Endothelial cell of umbilical vein (primary cell): Measurements from ENCODE around the gene GNPDA1. TPM values are rescaled to one million over a fixed set of nuclear protein-coding genes. Genes with fewer than 3 reads are reported as not detected.

Source experiments
- BruUV-seq: library from RNA; stranded (reverse); fragments of 400-500 nt; replicated peaks from 2 replicates; lab custom pipeline; 2021; lab: Mats Ljungman, UMichigan
- CTCF ChIA-PET: fragments of 300-600, 350-600 bp; sonication (Branson Sonifier 250); formaldehyde crosslinking; loops from one replicate; lab custom pipeline; 2021; ENCODE audit warnings: antibody characterized with exemption, inconsistent platforms; lab: Charles Lee
- POLR2A ChIA-PET: fragments of 300-600, 350-600 bp; sonication (Branson Sonifier 250); formaldehyde crosslinking; loops from one replicate; lab custom pipeline; 2021; ENCODE audit warnings: antibody characterized with exemption, inconsistent platforms; lab: Charles Lee
- DNase-seq: peaks from one replicate; pipeline ENCODE4 v3.0.0-alpha.2; 2011; ENCODE audit warnings: low read depth, low spot score
- FAIRE-seq: peaks from 2 replicates; lab custom pipeline; 2011; peaks lifted over from hg19 to GRCh38; lab: Jason Lieb, UNC
- H2AFZ ChIP-seq: 2 replicates; pipeline ENCODE4 v1.6.0; 2012; ENCODE audit warnings: low read depth, low read length, control low read depth, inconsistent platforms
- H3K27ac ChIP-seq: 2 replicates; pipeline ENCODE4 v1.5.1; 2011; ENCODE audit warnings: low read depth, mild to moderate bottlenecking, control low read depth, low read length, moderate library complexity; ENCODE audit not compliant: insufficient read depth
- H3K27me3 ChIP-seq, 2 experiments: 2 replicates each; pipeline versions ENCODE4 v1.6.0 to v1.6.1; 2011; ENCODE audit warnings: low read length in 2 of 2, mixed read lengths in 1 of 2; ENCODE audit not compliant: control insufficient read depth in 2 of 2, insufficient read depth in 2 of 2
- H3K36me3 ChIP-seq, 2 experiments: 2 replicates in 1 of 2; 3 replicates in 1 of 2; pipeline ENCODE4 v1.5.1; 2011; ENCODE audit warnings: low read length in 2 of 2, mild to moderate bottlenecking in 1 of 2, moderate library complexity in 1 of 2; ENCODE audit not compliant: control insufficient read depth in 2 of 2, insufficient read depth in 2 of 2; ENCODE audit errors: extremely low read depth in 1 of 2
- H3K4me1 ChIP-seq: 3 replicates; pipeline ENCODE4 v1.5.1; 2011; ENCODE audit warnings: mild to moderate bottlenecking, low read length; ENCODE audit not compliant: control insufficient read depth, insufficient read depth; ENCODE audit errors: extremely low read depth
- H3K4me2 ChIP-seq: 2 replicates; pipeline ENCODE4 v1.6.1; 2011; ENCODE audit warnings: low read length, control low read depth, mixed read lengths; ENCODE audit not compliant: insufficient read depth
- H3K4me3 ChIP-seq, 3 experiments: fragments of 200-600 bp in 1 of 3; sonication (generic), shearing (Covaris generic) in 1 of 3; replicated peaks in 1 of 3; 2 replicates each; pipeline ENCODE4 v1.5.1; 2011 to 2016; ENCODE audit warnings: control low read depth in 3 of 3, low read length in 3 of 3, mild to moderate bottlenecking in 2 of 3, inconsistent platforms in 1 of 3, low read depth in 1 of 3, moderate library complexity in 1 of 3; ENCODE audit not compliant: insufficient read depth in 1 of 3
- H3K79me2 ChIP-seq: 2 replicates; pipeline ENCODE4 v1.6.0; 2012; ENCODE audit warnings: low read length, inconsistent platforms; ENCODE audit not compliant: control insufficient read depth, insufficient read depth
- H3K9ac ChIP-seq: replicated peaks from 2 replicates; pipeline ENCODE3; 2011; ENCODE audit warnings: low read length, control low read depth; ENCODE audit not compliant: insufficient read depth; ENCODE audit errors: extremely low read depth
- H3K9me1 ChIP-seq: replicated peaks from 3 replicates; pipeline ENCODE4 v1.6.0; 2011; ENCODE audit warnings: mild to moderate bottlenecking, low read length; ENCODE audit not compliant: control insufficient read depth, insufficient read depth; ENCODE audit errors: extremely low read depth
- H3K9me3 ChIP-seq: replicated peaks from 2 replicates; pipeline ENCODE4 v1.5.1; 2012; ENCODE audit warnings: low read length, inconsistent platforms; ENCODE audit not compliant: control insufficient read depth, insufficient read depth
- H4K20me1 ChIP-seq: replicated peaks from 2 replicates; pipeline ENCODE3; 2011; ENCODE audit warnings: mild to moderate bottlenecking, low read length; ENCODE audit not compliant: control insufficient read depth, insufficient read depth; ENCODE audit errors: extremely low read depth
- CTCF ChIP-seq, 2 donors: IDR thresholded peaks; 1 replicate in 1 of 2; 2 replicates in 1 of 2; pipeline ENCODE4 v1.5.1; 2011; ENCODE audit warnings: low read length in 2 of 2, mild to moderate bottlenecking in 2 of 2, moderate library complexity in 2 of 2, control low read depth in 1 of 2, inconsistent platforms in 1 of 2, low read depth in 1 of 2; ENCODE audit not compliant: insufficient read depth in 1 of 2; ENCODE audit errors: extremely low read depth in 1 of 2
- EZH2 ChIP-seq: IDR thresholded peaks from 2 replicates; pipeline ENCODE4 v1.6.1; 2012; ENCODE audit warnings: borderline replicate concordance, low read depth, mild to moderate bottlenecking, moderate library complexity, low read length, inconsistent platforms; ENCODE audit not compliant: severe bottlenecking
- GATA2 ChIP-seq: IDR thresholded peaks from 2 replicates; pipeline ENCODE4 v1.7.0; 2011; ENCODE audit warnings: low read depth, mild to moderate bottlenecking, moderate library complexity, mixed read lengths, low read length; ENCODE audit not compliant: insufficient read length, insufficient read depth
- JUN ChIP-seq: IDR thresholded peaks from 2 replicates; pipeline ENCODE4 v1.6.1; 2011; ENCODE audit warnings: borderline replicate concordance, low read depth; ENCODE audit not compliant: insufficient read length, insufficient read depth
- MAX ChIP-seq: IDR thresholded peaks from 2 replicates; pipeline ENCODE4 v1.6.1; 2011; ENCODE audit not compliant: insufficient read depth, insufficient read length
- MYC ChIP-seq: IDR thresholded peaks from one replicate; pipeline ENCODE4 v1.6.1; 2011; ENCODE audit warnings: mild to moderate bottlenecking, low read depth, low read length
- POLR2A ChIP-seq: IDR thresholded peaks from 2 replicates; pipeline ENCODE4 v1.6.1; 2012; ENCODE audit warnings: low read depth, mild to moderate bottlenecking, control low read depth, low read length
- POLR2AphosphoS5 ChIP-seq: IDR thresholded peaks from 2 replicates; pipeline ENCODE4 v1.6.1; 2012; ENCODE audit warnings: low read depth, mild to moderate bottlenecking, control low read depth, low read length, moderate library complexity; ENCODE audit not compliant: insufficient read depth
- dilution Hi-C: fragments of 300-500 bp; cut with MboI; formaldehyde crosslinking; loops from one replicate; pipeline ENCODE4 v1.15.0; 2019; ENCODE audit warnings: low sequenced_read_pairs; ENCODE audit not compliant: extremely low pct_ligation_motif_present
- intact Hi-C: fragments of 100-400 bp; cut with micrococcal nuclease; formaldehyde crosslinking; loops from one replicate; pipeline ENCODE4 v1.10.0; 2022
- polyA plus RNA-seq, 4 experiments: library from polyadenylated mRNA; depleted of rRNA in 3 of 4; stranded (reverse) in 3 of 4; unstranded in 1 of 4; fragments of >200 nt; gene quantifications; 2 replicates each; pipeline versions ENCODE4 v1.2.1 to v1.2.3, GENCODE V29; 2011 to 2012; ENCODE audit warnings: missing spikeins in 1 of 4
- total RNA-seq: library from RNA; stranded (reverse); gene quantifications from 2 replicates; pipeline ENCODE4 v1.2.3, GENCODE V29; 2021

Gene GNPDA1
- total and polyA plus RNA-seq, 2 donors (not counting 3 experiments of a cell fraction or from before 2014, with no cell fraction given) = 22.5 to 49.3 TPM

- H3K79me2 ChIP-seq = no peaks in the 10 kb centered on the region
- no peaks in the 10 kb centered on the region for H4K20me1 ChIP-seq
- DNase-seq = no peak
- POLR2A ChIA-PET = no interaction called here
- H3K27ac ChIP-seq = no peak overlapping the region
- H3K4me3 ChIP-seq = no peak overlapping the region
- BruUV-seq = no TSS peak
- no peaks in the 10 kb centered on the region for H3K36me3 ChIP-seq
- no peaks in the 10 kb centered on the region for H3K27me3 ChIP-seq
- no peak for FAIRE-seq
- H3K9me1 ChIP-seq = no peaks in the 10 kb centered on the region
- H3K4me2 ChIP-seq = no peak overlapping the region
- no peak for TF ChIP-seq POLR2A
- no peak for TF ChIP-seq MYC
- no peak for TF ChIP-seq JUN
- TF ChIP-seq GATA2 = no peak
- no peak for TF ChIP-seq CTCF (IDR thresholded peaks at IDR 0.05; ENCODE audit: extremely low read depth in 1 of 2, insufficient read depth in 1 of 2, low read depth in 1 of 2, low read length in 2 of 2)
- no peak for TF ChIP-seq POLR2AphosphoS5
- TF ChIP-seq EZH2 = no peak
- no peak for TF ChIP-seq MAX
- H3K9ac ChIP-seq = no peak overlapping the region
- CTCF ChIA-PET = interaction anchor here (1.9 to 2.2 kb wide), 2 partner anchors 9 to 12 kb away, joined by 8 to 10 read pairs; no protein-coding TSS in a partner anchor
- H3K4me1 ChIP-seq = peaks cover 8% of the 10 kb centered on the region
- H3K9me3 ChIP-seq = no peaks in the 10 kb centered on the region
- dilution Hi-C loops = no loop called here
- no peak overlapping the region for H2AFZ ChIP-seq
- intact Hi-C loops = no loop called here
These were observed 11.0 kb upstream of the GNPDA1 start for GRCh38 chr5:142023836-142024235.
